ENCODE data around the gene CITED1. TPM values are rescaled to one million over a fixed set of nuclear protein-coding genes. Genes with fewer than 3 reads are reported as not detected.

The CITED1 gene
- total and polyA plus RNA-seq, 2 donors (not counting 3 experiments of a cell fraction or from before 2014, with no cell fraction given): not detected

DNA sequence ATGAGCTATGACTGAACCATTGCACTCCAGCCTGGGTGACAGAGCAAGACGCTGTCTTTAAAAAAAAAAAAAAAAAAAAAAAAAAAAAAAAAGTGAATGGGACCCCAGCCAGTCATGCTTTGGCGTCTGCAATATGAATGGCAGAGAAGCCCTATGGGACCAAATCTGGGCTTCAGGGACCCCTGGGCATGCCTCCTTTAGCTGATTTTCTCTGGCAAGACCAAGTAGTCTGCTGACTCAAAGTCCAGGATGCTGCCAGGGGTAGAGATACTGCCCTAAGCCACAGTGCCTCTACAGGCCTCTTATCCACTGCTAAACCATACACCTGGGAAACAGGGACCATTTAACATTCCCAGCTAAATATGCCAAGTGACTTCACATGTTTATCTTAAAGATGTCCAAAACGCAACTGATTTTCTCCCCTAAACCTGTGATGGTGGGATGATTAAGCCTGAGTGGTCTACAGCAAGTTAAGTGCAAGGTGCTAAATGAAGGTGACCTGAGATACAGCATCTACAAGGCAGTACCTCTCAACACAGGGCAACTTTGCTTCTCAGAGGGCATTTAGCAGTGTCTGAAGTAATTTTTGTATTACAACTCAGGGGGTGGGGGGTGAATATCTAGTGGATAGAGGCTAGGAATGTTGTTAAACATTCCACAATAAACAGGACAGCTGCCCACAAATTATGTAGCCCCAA, 34.5 kb downstream of the CITED1 start:
- H3K79me2 ChIP-seq (ENCODE audit: control insufficient read depth, insufficient read depth, low read length): peaks cover 37% of the 10 kb centered on the region
- H2AFZ ChIP-seq (ENCODE audit: low read depth, low read length): no peak overlapping the region
- peaks cover 19 to 24% of the 10 kb centered on the region in 2 experiments for H3K36me3 ChIP-seq (ENCODE audit: control insufficient read depth in 2 of 2, extremely low read depth in 1 of 2, insufficient read depth in 2 of 2, low read length in 2 of 2)
- H3K27ac ChIP-seq (ENCODE audit: insufficient read depth, low read depth, low read length): no peak overlapping the region
- intact Hi-C loops (cut with micrococcal nuclease): no loop called here
- no peak overlapping the region for H3K4me2 ChIP-seq (ENCODE audit: insufficient read depth, low read length)
- FAIRE-seq (no peak), DNase-seq (ENCODE audit: low read depth, low spot score) (no peak)
- no peak for TF ChIP-seq JUN (IDR thresholded peaks at IDR 0.05; ENCODE audit: borderline replicate concordance, insufficient read depth, insufficient read length, low read depth)
- TF ChIP-seq EZH2 (IDR thresholded peaks at IDR 0.05; ENCODE audit: borderline replicate concordance, low read depth, low read length, severe bottlenecking): no peak
- no peak for TF ChIP-seq MAX (IDR thresholded peaks at IDR 0.05; ENCODE audit: insufficient read depth, insufficient read length)
- TF ChIP-seq MYC (IDR thresholded peaks at IDR 0.05; ENCODE audit: low read depth, low read length): no peak
- TF ChIP-seq, protein P1, sequence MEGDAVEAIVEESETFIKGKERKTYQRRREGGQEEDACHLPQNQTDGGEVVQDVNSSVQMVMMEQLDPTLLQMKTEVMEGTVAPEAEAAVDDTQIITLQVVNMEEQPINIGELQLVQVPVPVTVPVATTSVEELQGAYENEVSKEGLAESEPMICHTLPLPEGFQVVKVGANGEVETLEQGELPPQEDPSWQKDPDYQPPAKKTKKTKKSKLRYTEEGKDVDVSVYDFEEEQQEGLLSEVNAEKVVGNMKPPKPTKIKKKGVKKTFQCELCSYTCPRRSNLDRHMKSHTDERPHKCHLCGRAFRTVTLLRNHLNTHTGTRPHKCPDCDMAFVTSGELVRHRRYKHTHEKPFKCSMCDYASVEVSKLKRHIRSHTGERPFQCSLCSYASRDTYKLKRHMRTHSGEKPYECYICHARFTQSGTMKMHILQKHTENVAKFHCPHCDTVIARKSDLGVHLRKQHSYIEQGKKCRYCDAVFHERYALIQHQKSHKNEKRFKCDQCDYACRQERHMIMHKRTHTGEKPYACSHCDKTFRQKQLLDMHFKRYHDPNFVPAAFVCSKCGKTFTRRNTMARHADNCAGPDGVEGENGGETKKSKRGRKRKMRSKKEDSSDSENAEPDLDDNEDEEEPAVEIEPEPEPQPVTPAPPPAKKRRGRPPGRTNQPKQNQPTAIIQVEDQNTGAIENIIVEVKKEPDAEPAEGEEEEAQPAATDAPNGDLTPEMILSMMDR (IDR thresholded peaks at IDR 0.05; ENCODE audit: extremely low read depth in 1 of 2, insufficient read depth in 1 of 2, low read depth in 1 of 2, low read length in 2 of 2): no peak
- TF ChIP-seq POLR2AphosphoS5 (IDR thresholded peaks at IDR 0.05; ENCODE audit: insufficient read depth, low read depth, low read length): no peak
- TF ChIP-seq GATA2 (IDR thresholded peaks at IDR 0.05; ENCODE audit: insufficient read depth, insufficient read length, low read depth, low read length): no peak
- no peak for TF ChIP-seq FOS (IDR thresholded peaks at IDR 0.05; ENCODE audit: borderline replicate concordance, insufficient read depth, low read length)
- TF ChIP-seq POLR2A (IDR thresholded peaks at IDR 0.05; ENCODE audit: low read depth, low read length): no peak
- H3K27me3 ChIP-seq (ENCODE audit: control insufficient read depth in 2 of 2, insufficient read depth in 2 of 2, low read length in 2 of 2): no peaks in the 10 kb centered on the region
- POLR2A ChIA-PET: no interaction called here
- dilution Hi-C loops (cut with MboI; ENCODE audit: extremely low pct_ligation_motif_present, low sequenced_read_pairs): no loop called here
- BruUV-seq (replicated peaks): no TSS peak
- H3K9me1 ChIP-seq (replicated peaks; ENCODE audit: control insufficient read depth, extremely low read depth, insufficient read depth, low read length): no peaks in the 10 kb centered on the region
- no peak overlapping the region for H3K4me3 ChIP-seq (replicated peaks in 1 of 3; ENCODE audit: insufficient read depth in 1 of 3, low read depth in 1 of 3, low read length in 3 of 3)
- CTCF ChIA-PET: interaction anchor here (2.4 kb wide), 1 partner anchor 26 kb away, joined by 9 read pairs; no protein-coding TSS in a partner anchor
- H4K20me1 ChIP-seq (replicated peaks; ENCODE audit: control insufficient read depth, extremely low read depth, insufficient read depth, low read length): no peaks in the 10 kb centered on the region
- H3K9me3 ChIP-seq (replicated peaks; ENCODE audit: control insufficient read depth, insufficient read depth, low read length): no peaks in the 10 kb centered on the region
- H3K9ac ChIP-seq (replicated peaks; ENCODE audit: extremely low read depth, insufficient read depth, low read length): no peak overlapping the region
- H3K4me1 ChIP-seq (ENCODE audit: control insufficient read depth, extremely low read depth, insufficient read depth, low read length): peaks cover 52% of the 10 kb centered on the region
